Vagina (tissue), 2 donors: ENCODE measurements around the gene MRPL55.

Experiments
- POLR2A ChIP-seq, 2 donors: fragments of 450-650 bp; IDR thresholded peaks; one replicate each; pipeline ENCODE4 v1.6.1; 2017; ENCODE audit warnings: antibody characterized with exemption in 2 of 2, mild to moderate bottlenecking in 2 of 2, moderate library complexity in 2 of 2
- POLR2AphosphoS5 ChIP-seq, 2 donors: sonication (generic); formaldehyde crosslinking; IDR thresholded peaks; one replicate each; pipeline ENCODE4 v1.9.0; 2017; ENCODE audit warnings: antibody characterized with exemption in 2 of 2, mild to moderate bottlenecking in 2 of 2, low read depth in 1 of 2; ENCODE audit not compliant: insufficient read depth in 1 of 2
- TF ChIP-seq, protein P1 (sequence below), 3 experiments: fragments of 450-650 bp in 2 of 3; fragments of 200-600 bp in 1 of 3; sonication (generic) in 1 of 3; IDR thresholded peaks; one replicate each; pipeline ENCODE4 v1.5.1; 2017 to 2019; ENCODE audit warnings: antibody characterized with exemption in 3 of 3, mild to moderate bottlenecking in 2 of 3, moderate library complexity in 2 of 3

DNA sequence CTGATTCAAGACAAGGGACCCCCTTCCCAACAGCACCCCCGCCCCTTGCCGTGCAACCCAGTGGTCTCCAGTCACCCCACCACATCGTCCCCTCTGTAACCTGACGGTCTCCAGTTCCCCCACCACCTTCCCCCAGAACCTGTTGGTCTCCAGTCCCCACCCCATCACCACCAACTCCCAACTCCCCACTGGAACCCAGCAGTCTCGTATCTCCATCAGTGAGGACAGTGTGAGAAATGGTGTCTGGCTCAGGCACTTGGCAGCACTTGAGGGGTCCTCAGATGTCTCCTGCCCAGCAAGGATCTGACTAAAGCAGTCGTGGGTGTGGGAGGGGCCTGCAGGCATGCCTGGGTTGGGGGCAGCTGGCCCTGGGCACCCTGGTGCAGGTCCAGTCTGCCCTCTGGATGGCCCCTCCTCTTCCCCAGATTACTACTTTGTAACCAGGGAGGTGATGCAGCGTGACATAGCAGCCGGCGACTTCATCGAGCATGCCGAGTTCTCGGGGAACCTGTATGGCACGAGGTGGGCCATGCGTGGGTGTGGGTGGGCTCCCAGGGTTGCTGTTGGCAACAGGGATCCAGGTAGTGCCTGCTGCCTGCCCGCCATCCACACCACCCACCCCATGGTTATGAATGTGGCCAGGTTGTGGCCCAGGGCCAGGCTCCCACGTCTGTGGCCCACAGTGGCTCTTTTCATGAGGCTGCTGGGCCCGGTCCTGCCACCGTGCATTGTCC is 37.5 kb upstream of the MRPL55 start:
- TF ChIP-seq, protein P1, sequence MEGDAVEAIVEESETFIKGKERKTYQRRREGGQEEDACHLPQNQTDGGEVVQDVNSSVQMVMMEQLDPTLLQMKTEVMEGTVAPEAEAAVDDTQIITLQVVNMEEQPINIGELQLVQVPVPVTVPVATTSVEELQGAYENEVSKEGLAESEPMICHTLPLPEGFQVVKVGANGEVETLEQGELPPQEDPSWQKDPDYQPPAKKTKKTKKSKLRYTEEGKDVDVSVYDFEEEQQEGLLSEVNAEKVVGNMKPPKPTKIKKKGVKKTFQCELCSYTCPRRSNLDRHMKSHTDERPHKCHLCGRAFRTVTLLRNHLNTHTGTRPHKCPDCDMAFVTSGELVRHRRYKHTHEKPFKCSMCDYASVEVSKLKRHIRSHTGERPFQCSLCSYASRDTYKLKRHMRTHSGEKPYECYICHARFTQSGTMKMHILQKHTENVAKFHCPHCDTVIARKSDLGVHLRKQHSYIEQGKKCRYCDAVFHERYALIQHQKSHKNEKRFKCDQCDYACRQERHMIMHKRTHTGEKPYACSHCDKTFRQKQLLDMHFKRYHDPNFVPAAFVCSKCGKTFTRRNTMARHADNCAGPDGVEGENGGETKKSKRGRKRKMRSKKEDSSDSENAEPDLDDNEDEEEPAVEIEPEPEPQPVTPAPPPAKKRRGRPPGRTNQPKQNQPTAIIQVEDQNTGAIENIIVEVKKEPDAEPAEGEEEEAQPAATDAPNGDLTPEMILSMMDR (IDR thresholded peaks at IDR 0.05) = no peak
- no peak for TF ChIP-seq POLR2A (IDR thresholded peaks at IDR 0.05)
- TF ChIP-seq POLR2AphosphoS5 (IDR thresholded peaks at IDR 0.05; ENCODE audit: insufficient read depth in 1 of 2, low read depth in 1 of 2) = no peak
